Tibial nerve (tissue), 3 donors: ENCODE results near the gene ATG7.

Experiments used
- POLR2A ChIP-seq, 2 donors: fragments of 450-650 bp; IDR thresholded peaks; one replicate each; pipeline ENCODE4 v1.6.1; 2017; ENCODE audit warnings: antibody characterized with exemption in 2 of 2, mild to moderate bottlenecking in 2 of 2, moderate library complexity in 2 of 2
- TF ChIP-seq, protein P1 (sequence below), 5 experiments: fragments of 200-600 bp in 3 of 5; fragments of 450-650 bp in 2 of 5; sonication (generic) in 3 of 5; IDR thresholded peaks; one replicate each; pipeline ENCODE4 v1.5.1; 2016 to 2019; ENCODE audit warnings: antibody characterized with exemption in 5 of 5, mild to moderate bottlenecking in 3 of 5, moderate library complexity in 2 of 5

- no peak for TF ChIP-seq POLR2A (IDR thresholded peaks at IDR 0.05)
- TF ChIP-seq, protein P1, sequence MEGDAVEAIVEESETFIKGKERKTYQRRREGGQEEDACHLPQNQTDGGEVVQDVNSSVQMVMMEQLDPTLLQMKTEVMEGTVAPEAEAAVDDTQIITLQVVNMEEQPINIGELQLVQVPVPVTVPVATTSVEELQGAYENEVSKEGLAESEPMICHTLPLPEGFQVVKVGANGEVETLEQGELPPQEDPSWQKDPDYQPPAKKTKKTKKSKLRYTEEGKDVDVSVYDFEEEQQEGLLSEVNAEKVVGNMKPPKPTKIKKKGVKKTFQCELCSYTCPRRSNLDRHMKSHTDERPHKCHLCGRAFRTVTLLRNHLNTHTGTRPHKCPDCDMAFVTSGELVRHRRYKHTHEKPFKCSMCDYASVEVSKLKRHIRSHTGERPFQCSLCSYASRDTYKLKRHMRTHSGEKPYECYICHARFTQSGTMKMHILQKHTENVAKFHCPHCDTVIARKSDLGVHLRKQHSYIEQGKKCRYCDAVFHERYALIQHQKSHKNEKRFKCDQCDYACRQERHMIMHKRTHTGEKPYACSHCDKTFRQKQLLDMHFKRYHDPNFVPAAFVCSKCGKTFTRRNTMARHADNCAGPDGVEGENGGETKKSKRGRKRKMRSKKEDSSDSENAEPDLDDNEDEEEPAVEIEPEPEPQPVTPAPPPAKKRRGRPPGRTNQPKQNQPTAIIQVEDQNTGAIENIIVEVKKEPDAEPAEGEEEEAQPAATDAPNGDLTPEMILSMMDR (IDR thresholded peaks at IDR 0.05) = no peak
Observed at GRCh38 chr3:11260460-11260859, 11.7 kb upstream of the ATG7 start.
